GM12874 (cell line): ENCODE measurements around the gene KDM3B.

ENCODE experiments used
- TF ChIP-seq, protein P1 (sequence below): IDR thresholded peaks from 2 replicates; pipeline ENCODE4 v1.5.1; 2011; ENCODE audit warnings: low read depth, mild to moderate bottlenecking, control low read depth, low read length, moderate library complexity; ENCODE audit not compliant: insufficient read depth

Gene KDM3B

DNA sequence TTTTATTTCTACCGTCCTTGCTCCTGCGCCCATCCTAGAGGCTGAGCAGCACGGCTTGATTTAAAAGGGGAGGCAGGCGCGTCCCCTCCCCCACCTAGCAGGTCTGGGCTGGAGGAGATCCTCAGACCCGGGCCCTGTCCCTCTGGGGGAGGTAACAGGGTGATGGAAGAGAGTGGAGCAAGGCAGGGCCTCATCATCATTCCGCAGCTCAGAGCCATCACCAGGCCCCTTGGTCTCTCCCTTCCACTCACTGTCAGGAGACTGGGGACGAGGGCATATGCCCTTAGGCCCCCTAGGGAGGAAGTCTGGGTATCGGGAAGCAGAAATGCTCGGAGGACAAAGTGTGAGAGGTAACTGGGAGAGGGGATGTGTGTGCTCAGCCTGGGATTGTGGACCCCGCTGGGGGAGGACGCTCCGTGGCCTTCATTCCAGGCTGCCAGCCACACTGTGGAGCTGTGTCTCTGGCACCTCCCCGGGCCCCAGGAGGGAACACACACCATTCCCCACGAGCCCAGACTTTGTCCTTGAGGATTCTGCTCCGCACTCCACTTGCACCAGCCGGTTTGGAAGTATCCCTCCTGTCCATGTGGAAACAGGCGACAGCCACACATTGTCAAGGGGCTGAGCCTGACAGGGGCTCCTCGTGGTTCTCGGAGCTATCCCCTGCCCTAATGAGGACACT is 87.1 kb downstream of the KDM3B start:
- TF ChIP-seq, protein P1, sequence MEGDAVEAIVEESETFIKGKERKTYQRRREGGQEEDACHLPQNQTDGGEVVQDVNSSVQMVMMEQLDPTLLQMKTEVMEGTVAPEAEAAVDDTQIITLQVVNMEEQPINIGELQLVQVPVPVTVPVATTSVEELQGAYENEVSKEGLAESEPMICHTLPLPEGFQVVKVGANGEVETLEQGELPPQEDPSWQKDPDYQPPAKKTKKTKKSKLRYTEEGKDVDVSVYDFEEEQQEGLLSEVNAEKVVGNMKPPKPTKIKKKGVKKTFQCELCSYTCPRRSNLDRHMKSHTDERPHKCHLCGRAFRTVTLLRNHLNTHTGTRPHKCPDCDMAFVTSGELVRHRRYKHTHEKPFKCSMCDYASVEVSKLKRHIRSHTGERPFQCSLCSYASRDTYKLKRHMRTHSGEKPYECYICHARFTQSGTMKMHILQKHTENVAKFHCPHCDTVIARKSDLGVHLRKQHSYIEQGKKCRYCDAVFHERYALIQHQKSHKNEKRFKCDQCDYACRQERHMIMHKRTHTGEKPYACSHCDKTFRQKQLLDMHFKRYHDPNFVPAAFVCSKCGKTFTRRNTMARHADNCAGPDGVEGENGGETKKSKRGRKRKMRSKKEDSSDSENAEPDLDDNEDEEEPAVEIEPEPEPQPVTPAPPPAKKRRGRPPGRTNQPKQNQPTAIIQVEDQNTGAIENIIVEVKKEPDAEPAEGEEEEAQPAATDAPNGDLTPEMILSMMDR: no peak

DNA sequence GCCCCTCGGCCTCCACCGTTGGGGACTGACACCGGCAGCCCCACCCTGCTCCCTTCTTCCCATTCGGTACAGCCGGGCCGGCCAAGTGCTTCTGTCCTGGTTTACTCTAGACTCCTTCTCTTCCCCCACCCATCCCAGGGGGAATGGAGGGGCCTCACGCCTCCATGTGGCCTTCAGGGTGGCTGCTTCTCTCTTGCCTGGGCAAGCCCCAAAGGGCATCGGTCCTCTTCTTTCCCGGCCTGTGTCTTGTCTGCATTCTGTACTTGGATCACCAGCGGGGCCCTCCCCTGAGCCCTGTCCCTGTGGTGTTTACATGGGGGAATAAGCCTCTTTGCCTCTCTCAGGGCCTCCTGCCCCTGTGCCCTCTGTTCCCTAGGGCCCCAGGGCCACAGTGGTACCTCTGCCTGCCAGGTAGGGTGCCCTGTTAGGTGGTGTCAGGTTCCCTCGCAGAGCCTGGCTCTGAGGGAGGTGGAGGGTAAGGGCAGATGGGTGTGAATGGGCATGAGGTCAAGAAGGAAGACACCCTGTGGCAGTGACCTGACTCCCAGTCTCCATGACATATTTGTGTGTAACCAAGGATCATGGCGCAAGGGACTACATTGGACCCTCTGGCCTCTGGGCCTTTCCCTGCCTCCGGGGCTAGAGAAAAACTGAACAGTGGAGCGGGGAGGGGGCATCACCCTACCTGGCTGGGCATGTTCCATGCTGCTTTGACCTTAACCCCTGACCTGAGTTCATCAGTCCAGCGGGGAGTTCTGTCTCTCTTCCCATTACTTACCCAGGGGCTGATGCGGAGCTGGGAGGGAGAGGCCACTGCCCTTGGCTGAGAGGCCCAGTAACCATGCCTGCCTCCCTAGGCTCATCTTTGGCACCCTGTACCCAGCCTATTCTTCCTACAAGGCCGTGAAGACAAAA is 87.9 kb downstream of the KDM3B start:
- TF ChIP-seq, protein P1: no peak

DNA sequence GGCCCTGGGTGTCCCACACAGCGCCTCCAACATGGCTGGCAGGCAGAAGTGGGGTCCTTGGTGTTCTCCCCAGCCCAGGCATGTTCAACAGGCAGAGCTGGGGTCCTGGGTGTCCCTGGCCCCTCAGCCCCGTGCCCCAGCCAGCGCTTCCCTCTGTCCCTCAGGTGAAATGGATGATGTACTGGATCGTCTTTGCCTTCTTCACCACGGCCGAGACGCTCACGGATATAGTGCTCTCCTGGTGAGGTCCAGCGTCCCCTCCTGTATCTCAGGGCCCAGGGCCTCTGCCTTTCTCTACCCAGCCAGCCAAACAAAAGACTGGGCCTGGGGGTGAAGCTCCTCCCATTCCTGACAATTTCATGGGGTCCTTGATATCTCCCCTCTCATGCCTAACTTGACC is 88.7 kb downstream of the KDM3B start:
- TF ChIP-seq, protein P1: no peak

DNA sequence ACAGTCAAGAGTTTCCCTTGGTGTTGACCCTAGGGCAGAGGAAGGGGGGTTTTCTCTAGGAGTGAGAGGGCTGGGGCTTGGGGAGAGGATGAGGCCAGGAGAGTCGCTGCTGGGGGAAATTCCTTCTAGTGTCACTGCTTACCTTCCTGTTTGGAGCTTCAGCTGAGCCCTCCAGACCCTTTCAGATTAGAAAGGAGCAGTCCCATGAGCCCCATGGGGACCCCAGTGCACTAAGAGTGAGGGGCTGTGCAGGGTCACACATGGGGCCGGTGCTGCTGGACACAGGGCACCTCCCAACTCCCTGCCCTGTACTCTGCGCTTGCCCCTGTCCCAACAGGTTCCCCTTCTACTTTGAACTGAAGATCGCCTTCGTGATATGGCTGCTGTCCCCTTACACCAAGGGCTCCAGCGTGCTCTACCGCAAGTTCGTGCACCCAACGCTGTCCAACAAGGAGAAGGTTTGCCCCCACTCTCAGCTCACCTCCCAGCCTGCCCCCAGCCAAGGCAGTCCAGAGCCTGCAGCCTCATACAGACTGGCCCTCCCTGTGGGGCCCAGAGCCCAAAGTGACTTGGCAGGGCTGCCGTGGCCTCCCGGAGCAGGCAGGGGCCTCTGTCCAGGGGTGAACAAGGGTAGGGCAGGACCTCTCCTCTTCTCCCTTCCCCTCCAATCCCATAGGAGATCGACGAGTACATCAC is 91.7 kb downstream of the KDM3B start:
- TF ChIP-seq, protein P1: no peak

DNA sequence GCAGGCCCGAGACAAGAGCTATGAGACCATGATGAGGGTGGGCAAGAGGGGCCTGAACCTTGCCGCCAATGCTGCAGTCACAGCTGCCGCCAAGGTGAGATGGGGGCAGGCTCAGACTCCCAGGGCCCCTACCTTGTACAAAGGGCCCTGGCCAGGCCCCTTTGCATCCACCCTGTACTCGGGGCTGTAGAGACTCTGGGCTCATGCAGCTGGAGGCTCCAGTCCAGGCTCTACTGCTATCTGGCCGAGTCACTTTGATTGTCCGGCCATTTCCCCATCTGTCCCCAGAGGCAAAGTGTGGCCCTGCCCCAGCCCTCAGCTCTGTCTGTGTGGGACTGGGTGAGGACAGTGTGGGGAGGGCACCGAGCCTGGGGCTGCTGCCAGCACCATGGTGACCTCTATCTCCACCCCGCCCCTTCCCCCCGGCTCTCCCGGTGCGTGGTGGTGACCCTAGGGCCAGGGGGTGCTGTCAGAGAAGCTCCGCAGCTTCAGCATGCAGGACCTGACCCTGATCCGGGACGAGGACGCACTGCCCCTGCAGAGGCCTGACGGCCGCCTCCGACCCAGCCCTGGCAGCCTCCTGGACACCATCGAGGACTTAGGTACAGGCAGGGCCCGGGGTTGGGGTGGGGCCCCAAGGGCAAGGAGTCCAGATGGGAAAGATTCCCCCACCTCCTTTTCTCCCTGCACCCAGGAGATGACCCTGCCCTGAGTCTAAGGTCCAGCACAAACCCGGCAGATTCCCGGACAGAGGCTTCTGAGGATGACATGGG is 92.5 kb downstream of the KDM3B start:
- TF ChIP-seq, protein P1: no peak

DNA sequence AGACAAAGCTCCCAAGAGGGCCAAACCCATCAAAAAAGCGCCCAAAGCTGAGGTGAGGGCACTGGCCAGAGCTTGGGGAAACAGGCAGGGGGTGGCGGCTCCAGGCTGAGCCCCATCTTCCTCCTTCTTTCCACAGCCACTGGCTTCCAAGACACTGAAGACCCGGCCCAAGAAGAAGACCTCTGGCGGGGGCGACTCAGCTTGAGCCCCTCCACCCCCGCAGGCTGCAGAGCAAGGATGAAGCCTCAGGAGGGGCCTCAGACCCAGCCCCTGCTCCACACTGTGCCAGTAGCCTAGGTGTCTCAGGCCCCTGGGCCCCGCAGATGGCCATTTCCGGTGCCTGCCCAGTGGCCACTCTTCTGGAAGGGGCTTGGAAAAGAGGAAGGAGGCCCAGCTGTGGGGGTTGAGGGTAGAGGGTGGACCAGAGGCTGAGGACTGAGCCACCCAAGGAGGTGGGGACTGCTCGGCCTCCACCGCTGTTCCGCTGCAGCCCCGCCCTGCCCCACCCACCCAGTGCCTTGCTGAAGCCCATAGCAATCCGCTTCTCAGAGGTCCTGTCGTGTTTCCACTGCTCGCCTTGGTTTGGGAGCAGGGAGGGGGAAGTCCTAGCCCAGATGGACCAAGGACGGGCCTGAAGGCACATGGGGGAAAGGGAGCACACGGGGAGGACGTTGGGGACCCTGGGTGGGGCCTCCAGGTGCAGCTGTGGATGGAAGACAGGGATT is 93.2 kb downstream of the KDM3B start:
- TF ChIP-seq, protein P1: no peak
